ENCODE data around the gene PIM2.

Gene PIM2

DNA sequence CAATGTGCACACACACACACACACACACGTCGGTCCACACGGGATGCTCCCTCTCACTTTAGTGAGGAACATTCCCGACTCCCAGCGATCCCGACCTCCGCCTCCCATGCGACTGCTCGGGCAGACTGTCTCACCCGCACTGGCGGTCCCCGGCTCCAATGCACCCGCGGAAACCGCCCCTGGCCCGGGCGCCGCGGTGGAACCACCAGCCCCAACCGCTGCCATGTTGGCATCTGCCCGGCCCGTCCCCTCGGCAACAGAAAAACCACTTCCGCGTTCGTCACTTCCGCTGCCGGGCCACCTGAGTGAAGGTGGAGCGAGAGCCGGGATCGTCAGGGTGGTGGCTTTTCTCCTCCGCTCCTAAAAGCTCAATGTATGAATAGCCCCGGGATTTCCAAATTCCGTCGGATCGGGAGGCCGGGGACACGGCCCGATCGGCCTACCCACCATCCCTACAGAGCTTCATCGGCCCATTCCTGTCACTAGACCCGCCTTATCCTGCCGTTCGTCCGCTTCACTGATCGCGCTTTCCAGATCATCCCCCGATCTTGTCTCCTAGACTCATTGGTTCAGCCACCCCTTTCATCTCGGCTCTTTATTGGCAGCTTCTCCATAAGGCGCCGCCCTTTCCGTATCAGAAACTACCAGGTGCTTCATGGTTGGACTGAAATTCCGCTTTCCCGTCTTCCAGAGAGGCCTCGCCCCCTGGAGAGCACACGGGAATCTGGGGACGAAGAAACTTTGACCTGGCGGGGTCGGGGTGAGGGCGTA is 7.2 kb downstream of the PIM2 start, which contains the start of gene SLC35A2:
Gene SLC35A2 (minus strand): TSS at position 235 of the 771 bp plus-strand sequence. CDS start 10 bp downstream, at position 225.
- ChIA-PET POLR2A (interaction anchor here (2.0 kb wide), 1 partner anchor 14 kb away, joined by 6 read pairs; the partner anchor contains the start of genes PQBP1 and TIMM17B), CTCF (interaction anchor here (1.2 to 1.4 kb wide), 2 partner anchors 35 to 263 kb away, joined by 3 read pairs; no protein-coding TSS in a partner anchor)
- no peak for DNase-seq (ENCODE audit: low read depth, low spot score)
- TF ChIP-seq CTCF (IDR thresholded peaks at IDR 0.05; ENCODE audit: insufficient read depth, low read length, missing control alignments) = no peak
- H3K4me3 ChIP-seq (ENCODE audit: low read depth, low read length) = peak within 1 kb of the TSS; percentile 79

DNA sequence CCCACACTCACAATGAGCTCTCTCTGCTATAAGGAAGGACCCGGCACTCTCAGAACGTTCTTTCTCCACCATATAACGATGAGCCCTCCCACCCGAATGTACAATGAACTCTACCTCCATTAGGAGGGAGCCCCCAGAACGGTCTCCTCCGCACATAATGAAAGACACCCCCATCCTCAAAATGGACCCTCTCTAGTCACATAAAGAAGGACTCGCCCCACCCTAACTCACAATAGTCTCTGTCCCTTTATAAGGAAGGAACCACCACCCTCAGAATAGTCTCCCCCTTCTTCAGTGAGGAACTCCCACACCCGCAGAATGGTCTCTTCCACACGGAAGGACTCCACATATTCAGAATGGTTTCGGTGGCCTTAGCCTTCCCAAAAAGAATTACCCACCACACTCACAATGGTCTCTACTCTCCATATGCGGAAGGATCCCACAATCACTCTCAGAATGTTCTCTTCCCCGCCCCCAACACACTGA is 7.9 kb downstream of the PIM2 start:
- no peak for TF ChIP-seq CTCF (IDR thresholded peaks at IDR 0.05; ENCODE audit: insufficient read depth, low read length, missing control alignments)
- CTCF ChIA-PET = interaction anchor here (1.4 kb wide), 1 partner anchor 262 kb away, joined by 3 read pairs; no protein-coding TSS in a partner anchor
- DNase-seq (ENCODE audit: low read depth, low spot score) = no peak
- peak overlapping the region; percentile 79 for H3K4me3 ChIP-seq (ENCODE audit: low read depth, low read length)
- POLR2A ChIA-PET = interaction anchor here (0.9 to 2.0 kb wide), 2 partner anchors 13 to 131 kb away, joined by 3 to 6 read pairs; partner anchors contain the start of genes PQBP1 and TIMM17B

DNA sequence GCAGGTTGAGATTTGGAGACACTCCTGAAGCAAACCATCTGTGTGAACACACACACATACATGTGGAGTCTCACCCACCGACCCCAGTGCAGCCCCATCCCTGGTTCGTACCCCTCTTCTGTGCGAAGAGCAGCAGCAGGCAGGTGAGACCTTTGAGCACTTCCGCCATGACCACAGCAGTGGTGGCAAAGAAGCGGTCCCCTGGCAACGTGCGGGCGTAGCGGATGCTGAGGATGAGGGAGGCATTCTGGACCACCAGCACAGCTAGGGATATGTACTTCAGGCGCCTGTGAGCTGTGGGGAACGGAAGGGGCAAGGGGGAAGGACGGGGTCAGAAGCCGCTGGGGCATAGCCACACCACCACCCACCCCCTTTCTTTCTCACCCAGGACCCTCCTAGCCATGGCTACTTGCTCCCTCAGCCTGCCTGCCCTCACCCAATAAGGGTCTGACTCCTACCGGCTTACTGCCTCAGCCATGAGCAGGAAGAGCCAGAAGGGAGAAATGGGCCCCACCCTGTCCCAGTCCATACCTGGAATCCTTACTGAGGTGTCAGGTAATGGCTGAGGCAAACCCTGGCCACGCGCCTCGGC is 9.0 kb downstream of the PIM2 start:
- H3K4me3 ChIP-seq (ENCODE audit: low read depth, low read length) = peak overlapping the region; percentile 79
- TF ChIP-seq CTCF (IDR thresholded peaks at IDR 0.05; ENCODE audit: insufficient read depth, low read length, missing control alignments) = no peak
- no peak for DNase-seq (ENCODE audit: low read depth, low spot score)
- ChIA-PET POLR2A (no interaction called here), CTCF (no interaction called here)

- POLR2A ChIA-PET = no interaction called here
- no peak for DNase-seq (ENCODE audit: low read depth, low spot score)
- H3K4me3 ChIP-seq (ENCODE audit: low read depth, low read length) = no peak overlapping the region
- no peak for TF ChIP-seq CTCF (IDR thresholded peaks at IDR 0.05; ENCODE audit: insufficient read depth, low read length, missing control alignments)
- CTCF ChIA-PET = no interaction called here
These were observed 10.2 kb downstream of the PIM2 start for GRCh38 chrX:48908600-48908999.

DNA sequence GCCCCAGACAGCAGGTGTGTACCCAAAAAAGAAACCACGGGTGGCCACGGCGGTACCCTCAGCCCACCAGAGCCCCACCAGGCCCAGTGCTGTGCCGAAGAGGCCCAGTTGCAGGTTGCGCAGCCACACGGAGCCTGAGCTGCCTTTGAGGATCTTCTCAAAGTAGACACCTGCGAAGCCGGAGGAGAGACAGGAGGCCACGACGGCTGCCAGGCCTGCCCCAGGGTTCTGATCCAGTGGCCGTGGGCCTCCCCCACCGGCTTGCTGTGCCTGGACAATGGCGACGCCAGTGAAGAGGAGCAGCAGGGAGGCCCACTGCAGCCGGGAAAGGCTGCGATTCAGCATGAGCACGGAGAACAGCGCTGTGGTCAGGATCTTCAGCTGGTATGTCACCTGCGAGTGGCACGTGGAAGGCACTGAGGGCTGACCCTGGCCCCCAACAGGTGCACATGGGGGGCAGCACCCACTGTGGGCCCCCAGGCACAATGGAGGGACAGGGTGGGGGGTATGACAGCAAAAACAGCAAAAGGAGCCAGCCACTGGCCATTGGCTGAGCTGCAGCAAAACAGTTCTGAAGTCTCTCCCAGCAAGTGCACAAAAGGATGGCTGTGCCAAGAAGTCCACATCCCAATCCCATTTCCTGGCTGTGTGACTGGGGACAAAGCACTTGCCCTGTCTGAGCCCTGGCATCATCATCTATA is 13.6 kb downstream of the PIM2 start:
- no peak overlapping the region for H3K4me3 ChIP-seq (ENCODE audit: low read depth, low read length)
- DNase-seq (ENCODE audit: low read depth, low spot score) = no peak
- ChIA-PET POLR2A (no interaction called here), CTCF (no interaction called here)
- TF ChIP-seq CTCF (IDR thresholded peaks at IDR 0.05; ENCODE audit: insufficient read depth, low read length, missing control alignments) = no peak

All from AG04449 (cell line).